Colonic mucosa (tissue), 4 donors: ENCODE results near the gene SPATA13. TPM values are rescaled to one million over a fixed set of nuclear protein-coding genes. Genes with fewer than 3 reads are reported as not detected.
"Not testable (repeated sequence)": the region's sequence is repeated elsewhere in the genome, so short reads cannot be mapped to it uniquely, and the experiment has no call there.

Experiments
- DNase-seq: peaks from one replicate; pipeline ENCODE4 v3.0.0-alpha.2; 2020
- H3K27ac ChIP-seq: fragments of 200-600 bp; one replicate; pipeline ENCODE4 v1.8.0; 2021
- H3K27me3 ChIP-seq: fragments of 200-600 bp; one replicate; pipeline ENCODE4 v1.8.0; 2021
- H3K36me3 ChIP-seq: fragments of 200-600 bp; one replicate; pipeline ENCODE4 v1.8.0; 2021
- H3K4me1 ChIP-seq: fragments of 200-600 bp; one replicate; pipeline ENCODE4 v1.8.0; 2021; ENCODE audit warnings: mild to moderate bottlenecking
- H3K4me3 ChIP-seq: fragments of 200-600 bp; one replicate; pipeline ENCODE4 v1.8.0; 2021
- H3K9ac ChIP-seq, 2 donors: one replicate each; pipeline ENCODE4 v1.7.0; 2013; ENCODE audit warnings: control low read depth in 2 of 2, low read depth in 2 of 2, low read length in 2 of 2
- H3K9me3 ChIP-seq: fragments of 200-600 bp; one replicate; pipeline ENCODE4 v1.8.0; 2021
- intact Hi-C: fragments of 100-400 bp; cut with DNase I; formaldehyde crosslinking; loops from one replicate; pipeline ENCODE4 v1.14.1; 2022
- total RNA-seq, 2 donors: library from RNA; stranded (reverse); fragmentation: NEBNext Ultra II Directional in 1 of 2; extraction: Animal tissue kit (Norgen Biotek cat#: 25700) in 1 of 2; gene quantifications; one replicate each; pipeline ENCODE4 v1.2.1, GENCODE V29; 2021
- TF ChIP-seq, protein P1 (sequence below): fragments of 200-600 bp; IDR thresholded peaks from one replicate; pipeline ENCODE4 v1.8.0; 2022; ENCODE audit warnings: antibody characterized with exemption, mild to moderate bottlenecking
- donor health status: healthy.
- donor health status: DM: no; HTN: no; CAD: no.
- donor health status: DM: no; HTN: no; CAD: no.

Gene SPATA13
- total RNA-seq, 2 donors from 2014 or later: 41.5 to 43.8 TPM

DNA sequence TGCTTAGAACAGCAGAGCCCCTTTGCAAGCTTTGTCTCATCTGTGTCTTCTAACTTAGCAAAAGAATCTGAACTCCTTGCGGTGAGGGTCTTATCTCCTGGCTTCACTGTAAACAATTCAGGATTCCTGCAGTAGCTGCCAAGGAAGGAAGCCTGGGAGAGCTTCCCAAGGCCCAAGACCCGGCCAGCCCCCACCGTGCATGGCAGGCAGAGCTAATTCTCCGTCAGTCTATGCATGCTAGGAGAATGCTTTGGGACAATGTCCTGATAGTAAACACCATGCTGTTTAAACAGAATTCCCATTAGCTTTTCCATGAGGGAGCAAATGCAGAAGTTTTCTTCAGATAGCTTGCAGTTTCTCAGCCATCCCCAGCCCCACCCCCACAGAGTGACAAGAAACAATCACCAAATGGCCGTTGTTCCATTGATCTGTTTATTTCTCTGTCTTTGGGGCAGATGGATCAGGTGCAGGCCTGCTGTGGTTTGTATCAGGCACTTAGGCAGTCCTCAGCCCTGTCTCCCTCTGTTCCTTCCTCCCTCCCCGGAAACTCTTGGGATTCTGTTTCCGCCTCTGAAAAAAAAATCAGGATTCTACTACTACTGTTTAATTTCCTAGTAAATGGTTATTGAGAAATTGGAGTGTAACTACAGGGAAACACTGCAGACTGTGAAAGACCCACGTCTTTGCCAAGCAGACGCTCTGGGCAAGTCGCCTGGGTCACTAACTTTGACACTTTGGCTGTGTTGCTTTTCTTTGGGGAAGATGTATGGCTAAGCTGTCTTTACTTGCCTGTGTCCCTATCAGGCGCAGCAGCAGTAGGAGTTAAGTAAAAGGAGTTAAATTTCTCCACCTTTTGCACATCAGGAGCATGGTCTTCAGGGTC lies 40.7 kb upstream of the SPATA13 start:
- no peak overlapping the region for H3K27ac ChIP-seq
- no peaks in the 10 kb centered on the region for H3K36me3 ChIP-seq
- no peak for DNase-seq
- TF ChIP-seq, protein P1, sequence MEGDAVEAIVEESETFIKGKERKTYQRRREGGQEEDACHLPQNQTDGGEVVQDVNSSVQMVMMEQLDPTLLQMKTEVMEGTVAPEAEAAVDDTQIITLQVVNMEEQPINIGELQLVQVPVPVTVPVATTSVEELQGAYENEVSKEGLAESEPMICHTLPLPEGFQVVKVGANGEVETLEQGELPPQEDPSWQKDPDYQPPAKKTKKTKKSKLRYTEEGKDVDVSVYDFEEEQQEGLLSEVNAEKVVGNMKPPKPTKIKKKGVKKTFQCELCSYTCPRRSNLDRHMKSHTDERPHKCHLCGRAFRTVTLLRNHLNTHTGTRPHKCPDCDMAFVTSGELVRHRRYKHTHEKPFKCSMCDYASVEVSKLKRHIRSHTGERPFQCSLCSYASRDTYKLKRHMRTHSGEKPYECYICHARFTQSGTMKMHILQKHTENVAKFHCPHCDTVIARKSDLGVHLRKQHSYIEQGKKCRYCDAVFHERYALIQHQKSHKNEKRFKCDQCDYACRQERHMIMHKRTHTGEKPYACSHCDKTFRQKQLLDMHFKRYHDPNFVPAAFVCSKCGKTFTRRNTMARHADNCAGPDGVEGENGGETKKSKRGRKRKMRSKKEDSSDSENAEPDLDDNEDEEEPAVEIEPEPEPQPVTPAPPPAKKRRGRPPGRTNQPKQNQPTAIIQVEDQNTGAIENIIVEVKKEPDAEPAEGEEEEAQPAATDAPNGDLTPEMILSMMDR: no peak
- no peaks in the 10 kb centered on the region for H3K9me3 ChIP-seq
- H3K27me3 ChIP-seq: no peaks in the 10 kb centered on the region
- intact Hi-C loops: no loop called here
- no peak overlapping the region for H3K4me3 ChIP-seq
- no peak overlapping the region for H3K9ac ChIP-seq
- H3K4me1 ChIP-seq: no peaks in the 10 kb centered on the region

DNA sequence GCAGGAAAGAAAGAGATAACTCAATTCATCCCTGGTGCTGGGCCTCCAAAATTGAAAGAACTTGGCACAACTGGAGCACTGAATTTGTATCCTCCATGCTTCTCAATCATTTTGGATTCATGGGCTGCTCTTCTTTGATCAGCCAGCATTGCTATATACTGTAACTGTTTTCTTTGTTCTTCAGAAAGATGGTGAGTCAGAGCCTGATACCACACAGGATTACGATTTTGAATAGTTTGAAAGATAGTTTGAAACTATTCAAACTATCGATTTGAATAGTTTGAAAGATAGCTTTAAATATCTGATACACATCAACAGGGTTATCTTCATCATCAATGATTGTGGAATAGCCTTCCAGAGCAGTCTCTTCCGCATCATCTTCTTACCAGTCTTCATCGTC lies 38.5 kb upstream of the SPATA13 start:
- not testable (repeated sequence) for H3K4me1 ChIP-seq

DNA sequence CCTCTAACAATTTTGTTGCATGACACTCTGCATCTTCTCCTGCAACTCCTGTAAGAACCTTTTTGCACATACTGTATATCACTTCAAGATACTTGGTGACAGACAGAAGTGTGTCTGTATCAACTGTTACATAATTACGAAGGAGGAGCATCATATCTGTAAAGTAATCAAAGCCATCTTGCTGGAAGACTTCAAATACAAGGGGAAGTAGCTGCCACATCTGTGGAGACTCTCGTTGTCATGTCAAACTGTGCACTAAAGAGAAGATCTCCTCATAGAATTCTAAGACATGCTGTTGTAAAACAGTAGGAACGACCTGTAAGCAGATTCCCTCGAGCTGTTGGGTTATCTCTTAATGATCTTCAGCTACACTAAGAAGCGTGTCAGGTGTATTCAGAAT lies 38.0 kb upstream of the SPATA13 start:
- TF ChIP-seq, protein P1: no peak
- Histone ChIP-seq H3K9ac (no peak overlapping the region), H3K27ac (no peak overlapping the region), H3K4me1 (no peaks in the 10 kb centered on the region), H3K9me3 (no peaks in the 10 kb centered on the region), H3K4me3 (no peak overlapping the region), H3K36me3 (no peaks in the 10 kb centered on the region), H3K27me3 (no peaks in the 10 kb centered on the region)
- intact Hi-C loops: no loop called here
- no peak for DNase-seq

More for the DNA sequence above, 38.5 kb upstream of the SPATA13 start:
- H3K4me3 ChIP-seq, DNase-seq, H3K27ac ChIP-seq, H3K9ac ChIP-seq, H3K36me3 ChIP-seq, H3K9me3 ChIP-seq, intact Hi-C loops, H3K27me3 ChIP-seq: not testable (repeated sequence)

DNA sequence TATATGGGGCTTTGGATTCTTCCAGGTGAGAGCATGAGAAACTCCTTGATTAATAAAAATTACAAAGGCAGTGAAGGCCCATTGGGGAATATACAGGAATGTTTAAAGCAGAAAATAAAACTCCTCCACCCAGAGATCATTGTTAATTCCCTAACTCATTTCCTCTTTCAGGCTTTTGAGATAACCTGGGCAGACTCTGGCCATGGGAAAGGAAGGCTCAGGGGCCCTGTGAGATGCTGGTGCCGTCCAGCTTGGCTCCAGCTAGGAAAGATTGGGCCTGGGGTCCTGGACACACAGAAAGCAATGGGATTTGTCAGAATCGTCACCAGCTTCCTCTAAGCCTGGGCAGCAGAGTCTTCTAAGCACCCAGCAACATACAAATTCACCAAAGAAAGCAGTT lies 36.8 kb upstream of the SPATA13 start:
- Histone ChIP-seq H3K27me3 (no peaks in the 10 kb centered on the region), H3K4me3 (no peak overlapping the region), H3K4me1 (no peaks in the 10 kb centered on the region), H3K27ac (no peak overlapping the region), H3K36me3 (no peaks in the 10 kb centered on the region), H3K9ac (no peak overlapping the region), H3K9me3 (no peaks in the 10 kb centered on the region)
- DNase-seq: no peak
- intact Hi-C loops: no loop called here
- TF ChIP-seq, protein P1: no peak

DNA sequence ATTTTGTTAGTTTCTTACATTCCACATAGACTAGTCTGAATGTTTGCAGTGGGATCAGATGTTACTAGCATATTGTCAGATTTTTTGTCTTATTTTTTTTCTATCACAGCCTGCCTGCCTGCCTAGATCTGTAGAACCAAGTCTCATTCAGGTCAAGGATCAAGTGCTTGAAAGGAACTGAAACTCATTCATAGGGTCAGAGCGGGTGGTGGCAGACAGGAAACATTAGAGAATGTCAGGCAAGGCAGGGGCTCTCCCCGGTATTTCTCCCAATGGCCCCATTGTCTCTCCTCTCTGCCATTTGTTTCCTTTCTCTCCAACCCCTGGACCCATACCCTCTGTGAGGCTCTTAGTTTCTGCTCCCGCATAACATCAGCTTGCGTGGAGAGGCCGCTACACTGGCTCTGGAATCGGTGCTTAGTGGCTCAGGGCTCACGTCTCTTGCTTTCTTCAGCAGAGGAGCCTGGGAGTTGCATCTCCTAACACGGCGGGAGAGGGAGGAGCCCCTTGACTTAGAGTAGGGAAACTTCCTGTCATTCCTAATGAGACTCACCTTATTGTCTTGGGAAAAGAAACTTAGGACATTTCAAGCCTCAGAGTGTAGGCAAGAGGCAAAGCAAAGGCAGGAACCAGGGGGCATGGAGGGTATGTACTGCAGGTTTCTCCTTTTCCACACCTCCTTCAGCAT lies 35.6 kb upstream of the SPATA13 start:
- Histone ChIP-seq H3K27me3 (no peaks in the 10 kb centered on the region), H3K9ac (no peak overlapping the region), H3K27ac (no peak overlapping the region), H3K9me3 (no peaks in the 10 kb centered on the region), H3K4me1 (no peaks in the 10 kb centered on the region), H3K36me3 (no peaks in the 10 kb centered on the region), H3K4me3 (no peak overlapping the region)
- TF ChIP-seq, protein P1: no peak
- intact Hi-C loops: no loop called here
- DNase-seq: no peak
